Measurements from ENCODE around the gene LBX2.

The LBX2 gene

DNA sequence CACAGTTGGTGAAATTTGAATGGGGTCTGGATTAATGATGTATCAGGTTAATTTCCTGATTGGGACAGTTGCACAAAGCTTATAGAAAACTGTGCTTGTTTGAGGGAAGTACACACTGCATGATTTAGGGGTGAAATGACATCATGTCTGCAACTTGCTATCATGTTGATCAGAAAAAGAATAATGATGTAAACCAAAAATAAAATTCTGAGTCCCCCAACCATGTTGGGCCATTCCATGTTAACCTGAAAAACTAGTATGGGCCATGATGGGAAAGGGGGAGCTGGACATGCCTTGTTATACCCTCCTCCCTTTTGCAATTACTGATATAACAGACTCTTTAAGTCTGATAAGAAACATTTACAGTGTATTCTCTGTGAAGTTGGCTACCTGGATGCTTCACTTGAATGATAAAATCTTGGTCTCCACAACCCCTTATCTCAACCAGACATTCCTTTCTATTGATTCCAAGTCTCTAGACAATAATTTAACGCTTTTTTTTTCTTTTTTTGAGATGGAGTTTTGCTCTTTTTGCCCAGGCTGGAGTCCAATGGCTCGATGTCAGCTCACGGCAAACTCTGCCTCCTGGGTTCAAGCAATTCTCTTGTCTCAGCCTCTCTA is 48.7 kb downstream of the LBX2 start:
- DNase-seq = no peak

DNA sequence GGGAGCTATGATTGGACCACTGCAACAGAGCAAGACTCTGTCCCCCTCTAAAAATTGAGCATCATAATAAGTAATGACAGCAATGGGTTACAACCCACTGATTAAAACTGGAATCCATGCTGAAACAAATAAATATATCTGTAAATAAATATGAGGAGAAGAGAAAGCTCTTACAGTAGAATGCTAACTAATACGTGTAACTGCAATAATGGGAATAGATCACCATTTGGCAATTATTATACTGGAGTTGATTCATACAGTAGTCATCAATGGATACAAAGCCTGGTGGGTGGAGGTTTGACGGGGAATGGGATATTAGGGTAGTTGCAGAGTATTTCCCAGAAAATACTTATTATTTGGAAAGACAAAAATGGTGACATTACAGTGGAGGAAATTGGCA is 50.6 kb downstream of the LBX2 start:
- DNase-seq = no peak
